K562 (cell line): Measurements from ENCODE around the gene N4BP2. TPM values are rescaled to one million over a fixed set of nuclear protein-coding genes. Genes with fewer than 3 reads are reported as not detected.
A peak's percentile ranks its signal among the peaks of the same experiment; 100 is the strongest.

Source experiments
- CCAR2 ChIP-seq: fragments of 200-400 bp; formaldehyde crosslinking; IDR thresholded peaks from 2 replicates; pipeline ENCODE4 v1.6.1; 2017; ENCODE audit warnings: mild to moderate bottlenecking, low read depth, low read length
- E2F6 ChIP-seq, 2 experiments: IDR thresholded peaks; 2 replicates each; pipeline ENCODE4 v1.6.1; 2011; ENCODE audit warnings: borderline replicate concordance in 1 of 2, control low read depth in 1 of 2, low read depth in 1 of 2, low read length in 1 of 2, mild to moderate bottlenecking in 1 of 2, mixed read lengths in 1 of 2, moderate library complexity in 1 of 2; ENCODE audit not compliant: insufficient read depth in 1 of 2, insufficient read length in 1 of 2, poor library complexity in 1 of 2, severe bottlenecking in 1 of 2; ENCODE audit errors: extremely low read depth in 1 of 2
- HDGF ChIP-seq: fragments of 450-650 bp; IDR thresholded peaks from 2 replicates; pipeline ENCODE4 v1.6.1; 2016
- MYC ChIP-seq, 2 experiments: fragments of 250-450 bp in 1 of 2; sonication (Bioruptor Pico) in 1 of 2; IDR thresholded peaks; 2 replicates each; pipeline versions ENCODE4 v1.5.1 to v1.6.1; 2012 to 2021; ENCODE audit warnings: low read depth in 2 of 2, borderline replicate concordance in 1 of 2, improper control_type of control experiment in 1 of 2, low read length in 1 of 2, mild to moderate bottlenecking in 1 of 2, moderate library complexity in 1 of 2
- NRF1 ChIP-seq, 2 experiments: fragments of 450-650 bp; IDR thresholded peaks in 1 of 2; conservative IDR thresholded peaks in 1 of 2; 2 replicates each; pipeline ENCODE4 v1.6.1; 2014; ENCODE audit warnings: mild to moderate bottlenecking in 2 of 2
- POLR2A ChIP-seq: fragments of 450-650 bp; conservative IDR thresholded peaks from 2 replicates; pipeline ENCODE4 v1.6.1; 2016
- RNF219 ChIP-seq: fragments of 250-450 bp; sonication (Bioruptor Pico); IDR thresholded peaks from 2 replicates; pipeline ENCODE4 v1.5.0; 2022; ENCODE audit warnings: mild to moderate bottlenecking
- SMAD4 ChIP-seq: fragments of 250-450 bp; sonication (Bioruptor Pico); conservative IDR thresholded peaks from 2 replicates; pipeline ENCODE4 v1.8.0; 2021; ENCODE audit warnings: inconsistent platforms, mild to moderate bottlenecking, moderate library complexity
- SMARCA5 ChIP-seq: fragments of 450-650 bp; IDR thresholded peaks from 2 replicates; pipeline ENCODE4 v1.6.1; 2016
- SRF ChIP-seq, 2 experiments: fragments of 250-450, 450-650 bp in 1 of 2; sonication (Bioruptor Pico) in 1 of 2; sonication (generic) in 1 of 2; formaldehyde crosslinking; IDR thresholded peaks; 2 replicates each; pipeline versions ENCODE4 v1.5.0 to v1.5.1; 2020 to 2022; ENCODE audit warnings: mild to moderate bottlenecking in 1 of 2, missing genetic modification reagents in 1 of 2
- WHSC1 ChIP-seq: IDR thresholded peaks from one replicate; pipeline ENCODE4 v1.6.1; 2012; ENCODE audit warnings: low read length, control low read depth, inconsistent platforms
- ZNF589 ChIP-seq: fragments of 200-800 bp; sonication (Bioruptor generic); IDR thresholded peaks from 2 replicates; pipeline ENCODE4 v1.6.1; 2016; ENCODE audit warnings: low read depth, missing genetic modification characterization, missing compliant biosample characterization
- ZNF592 ChIP-seq: fragments of 450-650 bp; IDR thresholded peaks from 2 replicates; pipeline ENCODE4 v1.6.1; 2017; ENCODE audit warnings: antibody characterized with exemption, mild to moderate bottlenecking
- polyA plus RNA-seq, 8 experiments: library from polyadenylated mRNA; depleted of rRNA in 4 of 8; stranded (reverse) in 5 of 8; unstranded in 3 of 8; fragments of >200 nt; fragmentation: Nextera tagmentation in 2 of 8; fragmentation: Illumina TruSeq in 1 of 8; extraction: Ambion mirVana in 2 of 8; extraction: Trizol in 1 of 8; gene quantifications; 2 replicates each; pipeline versions ENCODE4 v1.2.1 to v1.2.3, GENCODE V29; 2011 to 2014; ENCODE audit warnings: inconsistent platforms in 1 of 8, missing spikeins in 1 of 8
- total RNA-seq, 7 experiments: library from RNA; depleted of rRNA in 6 of 7; stranded (reverse); fragments of >200 nt in 6 of 7; fragmentation: Illumina TruSeq in 2 of 7; extraction: Trizol in 2 of 7; gene quantifications; 2 replicates each; pipeline versions ENCODE4 v1.2.1 to v1.2.3, GENCODE V29; 2011 to 2021; ENCODE audit warnings: low replicate concordance in 1 of 7
- TF ChIP-seq, protein P1 (sequence below), 3 experiments: fragments of 200-800 bp in 1 of 3; fragments of 250-450 bp in 1 of 3; fragments of 450-650 bp in 1 of 3; sonication (Bioruptor Pico) in 1 of 3; sonication (Bioruptor generic) in 1 of 3; formaldehyde crosslinking in 1 of 3; IDR thresholded peaks; 2 replicates each; pipeline versions ENCODE4 v1.6.1 to v1.8.0; 2016 to 2022; ENCODE audit warnings: mild to moderate bottlenecking in 2 of 3, missing genetic modification characterization in 2 of 3, missing compliant biosample characterization in 1 of 3, moderate library complexity in 1 of 3

The N4BP2 gene
- total and polyA plus RNA-seq, 9 of the 15 experiments (the other 6 are each of a cell fraction or from before 2014, with no cell fraction given): 2.7 to 12.6 (median 7.6) TPM

DNA sequence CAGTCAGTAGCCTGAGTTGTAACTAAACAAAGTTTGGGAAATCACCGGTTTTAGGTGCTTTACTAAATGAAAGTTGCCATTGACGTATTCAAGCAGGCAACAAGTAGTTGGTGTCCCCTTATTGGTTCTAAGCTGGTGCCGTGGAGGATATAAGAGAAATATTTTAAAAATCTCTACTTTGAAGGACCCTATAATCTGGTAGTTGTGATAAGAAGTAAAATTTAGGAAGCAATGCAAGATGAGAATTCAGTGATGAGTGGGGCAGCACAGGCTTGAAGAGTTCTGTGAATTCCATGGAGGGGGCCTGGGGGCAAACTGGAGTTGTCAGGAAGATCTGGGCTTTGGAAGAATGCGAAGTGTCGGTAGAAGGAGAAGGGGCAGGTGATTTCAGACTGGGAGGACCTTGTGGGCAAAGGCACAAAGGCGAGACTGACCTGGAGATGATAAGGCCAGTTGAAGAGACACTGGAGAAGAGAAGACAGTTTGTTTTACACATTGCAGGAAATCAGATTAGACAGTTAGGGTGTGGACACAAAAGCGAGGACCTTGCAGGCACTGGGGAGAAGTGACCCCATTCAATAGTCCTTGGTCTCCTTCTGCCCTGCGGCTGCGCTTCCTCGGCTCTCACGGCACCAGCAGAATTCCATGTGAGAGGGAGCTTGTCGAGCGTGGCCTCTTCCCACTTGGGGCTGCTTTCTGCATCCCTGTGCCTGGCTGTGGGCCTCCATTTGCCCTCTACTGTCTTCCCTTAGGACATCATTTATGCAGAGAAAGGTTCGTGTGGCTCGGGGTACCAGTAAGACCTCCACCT, 141.4 kb downstream of the N4BP2 start (continued):
- TF ChIP-seq E2F6 (IDR thresholded peaks at IDR 0.05; ENCODE audit: borderline replicate concordance in 1 of 2, extremely low read depth in 1 of 2, insufficient read depth in 1 of 2, insufficient read length in 1 of 2, low read depth in 1 of 2, low read length in 1 of 2, poor library complexity in 1 of 2, severe bottlenecking in 1 of 2) (peak in 1 of 2 experiments; percentile 50), WHSC1 (no peak), ZNF589 (CRISPR knock-in tag) (peak; percentile 62; the same call in 1 of the 2 replicates), SMARCA5 (no peak), HDGF (no peak), ZNF592 (no peak), POLR2A (peak; percentile 80), CCAR2 (no peak), RNF219 (0 out of 2 replicates have a peak, but pooled peaks have one; percentile 7), NRF1 (conservative IDR thresholded peaks at IDR 0.05 in 1 of 2, IDR thresholded peaks at IDR 0.05 in 1 of 2) (peak; percentile 75 to 82), MYC (IDR thresholded peaks at IDR 0.05; ENCODE audit: low read depth, low read length) (peak; percentile 55), MYC (CRISPR knock-in tag; IDR thresholded peaks at IDR 0.05; ENCODE audit: borderline replicate concordance, low read depth) (no peak), SRF (CRISPR knock-in tag; IDR thresholded peaks at IDR 0.05) (no peak; a peak in 1 of 4 replicates), SMAD4 (CRISPR knock-in tag) (peak; percentile 90)
- TF ChIP-seq, protein P1, sequence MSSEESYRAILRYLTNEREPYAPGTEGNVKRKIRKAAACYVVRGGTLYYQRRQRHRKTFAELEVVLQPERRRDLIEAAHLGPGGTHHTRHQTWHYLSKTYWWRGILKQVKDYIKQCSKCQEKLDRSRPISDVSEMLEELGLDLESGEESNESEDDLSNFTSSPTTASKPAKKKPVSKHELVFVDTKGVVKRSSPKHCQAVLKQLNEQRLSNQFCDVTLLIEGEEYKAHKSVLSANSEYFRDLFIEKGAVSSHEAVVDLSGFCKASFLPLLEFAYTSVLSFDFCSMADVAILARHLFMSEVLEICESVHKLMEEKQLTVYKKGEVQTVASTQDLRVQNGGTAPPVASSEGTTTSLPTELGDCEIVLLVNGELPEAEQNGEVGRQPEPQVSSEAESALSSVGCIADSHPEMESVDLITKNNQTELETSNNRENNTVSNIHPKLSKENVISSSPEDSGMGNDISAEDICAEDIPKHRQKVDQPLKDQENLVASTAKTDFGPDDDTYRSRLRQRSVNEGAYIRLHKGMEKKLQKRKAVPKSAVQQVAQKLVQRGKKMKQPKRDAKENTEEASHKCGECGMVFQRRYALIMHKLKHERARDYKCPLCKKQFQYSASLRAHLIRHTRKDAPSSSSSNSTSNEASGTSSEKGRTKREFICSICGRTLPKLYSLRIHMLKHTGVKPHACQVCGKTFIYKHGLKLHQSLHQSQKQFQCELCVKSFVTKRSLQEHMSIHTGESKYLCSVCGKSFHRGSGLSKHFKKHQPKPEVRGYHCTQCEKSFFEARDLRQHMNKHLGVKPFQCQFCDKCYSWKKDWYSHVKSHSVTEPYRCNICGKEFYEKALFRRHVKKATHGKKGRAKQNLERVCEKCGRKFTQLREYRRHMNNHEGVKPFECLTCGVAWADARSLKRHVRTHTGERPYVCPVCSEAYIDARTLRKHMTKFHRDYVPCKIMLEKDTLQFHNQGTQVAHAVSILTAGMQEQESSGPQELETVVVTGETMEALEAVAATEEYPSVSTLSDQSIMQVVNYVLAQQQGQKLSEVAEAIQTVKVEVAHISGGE (CRISPR knock-in tag; IDR thresholded peaks at IDR 0.05): no peak; a peak in 1 of 6 replicates
